Stimulated activated CD8-positive, alpha-beta memory T cell treated with anti-CD3 and anti-CD28 coated beads, Interleukin-12 subunit alpha, Interleukin-12 subunit beta, amount 100 ng/mL, for 24 hours (primary cell): ENCODE data around the gene PDK2.

ENCODE experiments used
- DNase-seq: peaks from one replicate; pipeline ENCODE4 v3.0.0-alpha.2; 2020; ENCODE audit errors: extremely low read depth

PDK2 gene

GRCh38 chr17:50078430-50078829 lies 16.7 kb upstream of the PDK2 start:
- DNase-seq = no peak

- no peak for DNase-seq
These were observed 15.6 kb upstream of the PDK2 start for GRCh38 chr17:50079334-50080095.

- no peak for DNase-seq
These were observed 15.1 kb upstream of the PDK2 start for GRCh38 chr17:50080096-50080480.

GRCh38 chr17:50080827-50081226 lies 14.3 kb upstream of the PDK2 start:
- DNase-seq = no peak

GRCh38 chr17:50081757-50082156 lies 13.4 kb upstream of the PDK2 start:
- no peak for DNase-seq

GRCh38 chr17:50087246-50087911 lies 7.8 kb upstream of the PDK2 start:
- peak; percentile 14 for DNase-seq

GRCh38 chr17:50087912-50088405 lies 7.2 kb upstream of the PDK2 start:
- no peak for DNase-seq

- DNase-seq = no peak
These were observed 6.0 kb upstream of the PDK2 start for GRCh38 chr17:50088952-50089825.

GRCh38 chr17:50090071-50090470 lies 5.1 kb upstream of the PDK2 start:
- DNase-seq = no peak

GRCh38 chr17:50090971-50091917 lies 3.9 kb upstream of the PDK2 start:
- DNase-seq = no peak

- no peak for DNase-seq
These were observed 3.2 kb upstream of the PDK2 start for GRCh38 chr17:50091918-50092285.

- DNase-seq = no peak
These were observed 1.9 kb upstream of the PDK2 start for GRCh38 chr17:50093246-50093645.

- no peak for DNase-seq
These were observed 1.3 kb upstream of the PDK2 start for GRCh38 chr17:50093807-50094206.

GRCh38 chr17:50094243-50094752 lies 853 bp upstream of the PDK2 start:
- peak; percentile 73 for DNase-seq

GRCh38 chr17:50095626-50096037 lies 481 bp downstream of the PDK2 start:
- DNase-seq = no peak

GRCh38 chr17:50096092-50096491 lies 941 bp downstream of the PDK2 start:
- DNase-seq = no peak

- no peak for DNase-seq
These were observed 1.6 kb downstream of the PDK2 start for GRCh38 chr17:50096758-50097157.

GRCh38 chr17:50097455-50097854 lies 2.3 kb downstream of the PDK2 start:
- no peak for DNase-seq

- no peak for DNase-seq
These were observed 2.8 kb downstream of the PDK2 start for GRCh38 chr17:50097926-50098325.

- no peak for DNase-seq
These were observed 3.4 kb downstream of the PDK2 start for GRCh38 chr17:50098583-50098982.

GRCh38 chr17:50099003-50099402 lies 3.9 kb downstream of the PDK2 start:
- no peak for DNase-seq
